ENCODE measurements around the gene TM7SF2. TPM values are rescaled to one million over a fixed set of nuclear protein-coding genes. Genes with fewer than 3 reads are reported as not detected.

Gene TM7SF2
- total and polyA plus RNA-seq, 2 of the 8 experiments (the other 6 are each of a cell fraction or from before 2014, with no cell fraction given) = 40.1 to 96.0 TPM

DNA sequence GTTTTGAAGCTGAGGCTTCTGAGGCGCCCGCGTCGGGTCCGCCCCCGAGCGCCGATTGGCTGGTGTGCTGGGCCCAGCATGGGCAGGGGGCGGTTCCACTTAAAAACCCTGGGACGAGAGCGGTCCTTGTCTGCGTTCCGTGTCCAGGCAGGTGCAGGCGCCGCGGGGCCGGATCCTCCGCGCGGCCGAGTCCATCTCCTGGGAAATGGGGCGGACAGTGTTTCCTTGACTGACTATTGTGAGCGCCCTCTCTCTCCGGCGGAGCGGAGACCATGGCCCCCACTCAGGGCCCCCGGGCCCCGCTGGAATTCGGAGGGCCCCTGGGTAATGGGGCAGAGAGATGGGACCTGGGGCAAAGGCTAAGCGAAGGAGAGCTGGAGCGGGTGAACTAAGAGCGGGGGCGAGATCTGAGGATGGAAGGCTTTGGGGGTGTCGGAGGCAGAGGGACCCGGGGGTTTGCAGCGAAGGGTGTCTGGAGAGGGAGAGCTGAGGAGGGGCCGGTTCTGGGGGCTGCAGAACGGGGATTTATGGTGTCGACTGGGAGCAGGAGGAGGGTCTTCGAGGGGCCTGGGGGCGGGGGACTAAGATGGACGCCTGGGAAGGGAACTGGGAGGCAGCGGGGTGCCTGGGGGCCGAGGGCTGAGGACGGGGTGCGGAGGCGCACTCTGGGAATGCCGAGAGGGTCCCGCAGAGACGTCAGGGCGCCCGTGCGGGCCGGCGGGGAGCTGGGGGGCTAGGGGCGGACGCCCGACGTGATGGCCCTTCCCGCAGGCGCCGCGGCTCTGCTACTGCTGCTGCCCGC lies at the start of gene TM7SF2 (continued):
- no peak for TF ChIP-seq CTBP2 (IDR thresholded peaks at IDR 0.05; ENCODE audit: borderline replicate concordance, insufficient read depth, insufficient read length, low read length)
- TF ChIP-seq, protein P1, sequence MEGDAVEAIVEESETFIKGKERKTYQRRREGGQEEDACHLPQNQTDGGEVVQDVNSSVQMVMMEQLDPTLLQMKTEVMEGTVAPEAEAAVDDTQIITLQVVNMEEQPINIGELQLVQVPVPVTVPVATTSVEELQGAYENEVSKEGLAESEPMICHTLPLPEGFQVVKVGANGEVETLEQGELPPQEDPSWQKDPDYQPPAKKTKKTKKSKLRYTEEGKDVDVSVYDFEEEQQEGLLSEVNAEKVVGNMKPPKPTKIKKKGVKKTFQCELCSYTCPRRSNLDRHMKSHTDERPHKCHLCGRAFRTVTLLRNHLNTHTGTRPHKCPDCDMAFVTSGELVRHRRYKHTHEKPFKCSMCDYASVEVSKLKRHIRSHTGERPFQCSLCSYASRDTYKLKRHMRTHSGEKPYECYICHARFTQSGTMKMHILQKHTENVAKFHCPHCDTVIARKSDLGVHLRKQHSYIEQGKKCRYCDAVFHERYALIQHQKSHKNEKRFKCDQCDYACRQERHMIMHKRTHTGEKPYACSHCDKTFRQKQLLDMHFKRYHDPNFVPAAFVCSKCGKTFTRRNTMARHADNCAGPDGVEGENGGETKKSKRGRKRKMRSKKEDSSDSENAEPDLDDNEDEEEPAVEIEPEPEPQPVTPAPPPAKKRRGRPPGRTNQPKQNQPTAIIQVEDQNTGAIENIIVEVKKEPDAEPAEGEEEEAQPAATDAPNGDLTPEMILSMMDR (IDR thresholded peaks at IDR 0.05; ENCODE audit: control extremely low read depth in 1 of 3, insufficient read depth in 1 of 3, low read depth in 1 of 3, low read length in 3 of 3) = no peak
